Coronary artery (tissue), 2 donors: Measurements from ENCODE around the gene LHPP.

Experiments
- DNase-seq: peaks from one replicate; pipeline ENCODE4 v3.0.0-alpha.2; 2017; ENCODE audit warnings: low spot score
- H3K27ac ChIP-seq, 2 donors: fragments of 200-600 bp; sonication (generic); one replicate each; pipeline ENCODE4 v1.5.1; 2016 to 2019
- H3K4me3 ChIP-seq: fragments of 200-600 bp; sonication (generic); 2 replicates; pipeline ENCODE4 v1.5.1; 2016; ENCODE audit warnings: mild to moderate bottlenecking, moderate library complexity
- CTCF ChIP-seq: fragments of 200-600 bp; sonication (generic); IDR thresholded peaks from one replicate; pipeline ENCODE4 v1.5.1; 2019; ENCODE audit warnings: antibody characterized with exemption

LHPP gene

GRCh38 chr10:124629842-124630241, 168.2 kb downstream of the LHPP start:
- DNase-seq: no peak
- peak overlapping the region; percentile 48 to 51 for H3K27ac ChIP-seq

DNA sequence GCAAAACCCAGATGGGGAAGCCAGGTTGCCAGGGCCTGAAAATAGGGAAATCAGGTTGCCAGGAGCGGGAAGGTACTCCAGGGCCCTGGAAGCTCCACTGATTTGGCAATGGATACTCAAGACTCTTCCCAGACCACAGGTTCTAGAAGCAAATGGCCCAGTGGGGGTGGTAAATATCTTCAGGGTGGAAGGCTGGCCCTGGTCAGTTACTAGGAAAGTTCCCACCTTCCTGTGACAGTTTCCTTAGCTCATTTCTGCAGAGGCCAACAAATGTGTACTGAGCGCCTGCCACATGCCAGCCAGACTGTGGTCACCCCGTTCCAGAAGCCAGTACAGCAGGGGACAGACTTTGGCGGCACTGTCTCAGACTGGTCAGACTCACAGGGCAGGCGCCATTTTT, 168.9 kb downstream of the LHPP start:
- TF ChIP-seq CTCF: no peak
- Histone ChIP-seq H3K4me3 (no peak overlapping the region), H3K27ac (peak overlapping the region in 1 of 2 donors; percentile 51)
- no peak for DNase-seq

More at GRCh38 chr10:124629842-124630241, 168.2 kb downstream of the LHPP start:
- no peak overlapping the region for H3K4me3 ChIP-seq
- no peak for TF ChIP-seq CTCF

DNA sequence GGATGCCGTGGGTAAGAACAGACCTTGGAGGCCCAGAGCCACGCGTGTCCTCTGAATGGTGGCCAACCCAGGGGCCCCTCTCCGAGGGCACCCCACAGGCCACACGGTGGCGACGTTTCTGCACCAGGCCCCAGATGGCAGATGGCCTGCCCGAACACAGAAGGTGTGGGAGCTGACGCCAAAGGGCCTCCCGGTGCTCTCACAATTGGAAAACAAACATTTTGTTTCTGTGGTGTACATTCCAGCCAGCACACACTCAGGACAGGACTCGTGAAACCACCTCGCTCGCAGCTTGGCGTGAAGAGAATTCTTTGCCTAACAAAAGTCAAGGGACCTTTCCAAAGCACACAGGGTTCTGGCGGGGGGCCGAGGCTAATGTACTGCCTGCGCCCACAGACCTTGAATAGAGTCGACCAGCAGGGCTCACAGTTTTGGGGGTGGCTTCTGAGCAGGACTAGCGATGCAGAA, 170.5 kb downstream of the LHPP start:
- no peak for TF ChIP-seq CTCF
- no peak for DNase-seq
- peak overlapping the region in 1 of 2 donors; percentile 41 for H3K27ac ChIP-seq
- H3K4me3 ChIP-seq: no peak overlapping the region

GRCh38 chr10:124632566-124632965, 170.9 kb downstream of the LHPP start:
- Histone ChIP-seq H3K4me3 (no peak overlapping the region), H3K27ac (no peak overlapping the region)
- DNase-seq: no peak
- no peak for TF ChIP-seq CTCF

- DNase-seq: no peak
- TF ChIP-seq CTCF: no peak
- H3K4me3 ChIP-seq: no peak overlapping the region
- no peak overlapping the region for H3K27ac ChIP-seq
Measured at GRCh38 chr10:124636271-124636995, 174.8 kb downstream of the LHPP start.

GRCh38 chr10:124637091-124637700, 175.6 kb downstream of the LHPP start:
- no peak for TF ChIP-seq CTCF
- DNase-seq: no peak
- no peak overlapping the region for H3K27ac ChIP-seq
- no peak overlapping the region for H3K4me3 ChIP-seq

DNA sequence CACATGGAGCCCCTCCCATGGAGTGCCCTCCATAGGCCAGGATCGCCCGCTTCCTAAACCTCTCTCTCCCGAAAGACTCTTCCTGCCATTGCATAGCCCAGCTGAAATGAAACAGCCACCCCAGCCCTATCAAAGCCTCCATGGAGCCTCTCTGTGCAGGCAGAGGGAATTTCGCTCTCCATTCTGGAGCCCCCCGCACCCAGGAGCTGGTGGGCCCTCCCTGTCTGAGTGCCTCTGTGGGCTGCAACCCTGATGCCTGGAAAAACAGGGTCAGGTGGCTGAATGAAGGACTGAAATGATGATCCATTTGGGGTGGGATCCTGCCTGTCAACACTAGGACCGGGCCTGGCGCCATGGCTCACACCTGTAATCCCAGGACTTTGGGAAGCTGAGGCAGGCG, 176.1 kb downstream of the LHPP start:
- no peak overlapping the region for H3K27ac ChIP-seq
- DNase-seq: no peak
- no peak overlapping the region for H3K4me3 ChIP-seq
- no peak for TF ChIP-seq CTCF
